AG04450 (cell line): ENCODE results near the gene HEATR3. TPM values are rescaled to one million over a fixed set of nuclear protein-coding genes. Genes with fewer than 3 reads are reported as not detected.

ENCODE experiments used
- CTCF ChIA-PET: fragments of 300-600, 350-600 bp; formaldehyde crosslinking; extraction: SDS; loops from one replicate; lab custom pipeline; 2022; ENCODE audit warnings: antibody characterized with exemption, inconsistent platforms; lab: Charles Lee
- POLR2A ChIA-PET: fragments of 350-600 bp; formaldehyde crosslinking; extraction: SDS; loops from one replicate; lab custom pipeline; 2021; ENCODE audit warnings: antibody characterized with exemption, inconsistent platforms; lab: Yijun Ruan, JAX
- DNase-seq: peaks from one replicate; pipeline ENCODE4 v3.0.0-alpha.2; 2011; ENCODE audit warnings: low read depth, low spot score
- H3K27ac ChIP-seq: one replicate; pipeline ENCODE4 v1.5.1; 2012; ENCODE audit warnings: low read depth, low read length, control low read depth
- H3K27me3 ChIP-seq: one replicate; pipeline ENCODE4 v1.6.0; 2012; ENCODE audit warnings: low read length; ENCODE audit not compliant: control insufficient read depth, insufficient read depth
- H3K4me3 ChIP-seq: 2 replicates; pipeline ENCODE4 v1.5.1; 2011; ENCODE audit warnings: mild to moderate bottlenecking, low read depth, low read length, control low read depth
- H3K9me3 ChIP-seq: 2 replicates; pipeline ENCODE4 v1.5.1; 2012; ENCODE audit warnings: low read length; ENCODE audit not compliant: control insufficient read depth, insufficient read depth
- CTCF ChIP-seq: IDR thresholded peaks from 2 replicates; pipeline ENCODE4 v1.5.1; 2011; ENCODE audit warnings: low read depth, low read length, control low read depth, inconsistent platforms
- polyA plus RNA-seq: library from polyadenylated mRNA; depleted of rRNA; stranded (reverse); fragments of >200 nt; gene quantifications from 2 replicates; pipeline ENCODE4 v1.2.3, GENCODE V29; 2011

The HEATR3 gene
- polyA plus RNA-seq, 1 experiment, result 17.1 TPM

DNA sequence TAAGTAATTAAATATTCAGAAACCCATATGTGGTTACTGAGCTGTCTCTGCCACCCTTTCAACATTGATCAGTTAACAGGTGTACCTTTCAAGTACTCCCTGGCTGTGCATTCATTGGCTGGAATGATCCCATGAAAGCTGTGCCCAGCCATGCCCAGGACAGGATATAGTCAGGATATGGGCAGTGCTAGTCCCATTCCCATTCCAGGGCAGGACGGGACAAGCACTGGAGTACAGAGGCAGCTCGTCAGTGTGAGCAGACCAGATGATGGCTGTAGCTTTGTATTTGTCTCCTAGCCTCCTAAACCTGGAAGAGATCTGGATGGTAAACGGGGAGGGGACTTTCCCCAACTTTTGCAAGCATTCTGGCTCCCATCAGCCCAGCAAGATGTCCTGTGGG lies 22.5 kb downstream of the HEATR3 start:
- Histone ChIP-seq H3K27ac (no peak overlapping the region), H3K9me3 (no peaks in the 10 kb centered on the region), H3K4me3 (no peak overlapping the region), H3K27me3 (no peaks in the 10 kb centered on the region)
- ChIA-PET POLR2A (no interaction called here), CTCF (interaction anchor here (1.2 kb wide), 2 partner anchors 20 to 266 kb away, joined by 3 to 4 read pairs; no protein-coding TSS in a partner anchor)
- no peak for TF ChIP-seq CTCF
- DNase-seq, result no peak

GRCh38 chr16:50092891-50093290 lies 27.1 kb downstream of the HEATR3 start:
- Histone ChIP-seq H3K9me3 (no peaks in the 10 kb centered on the region), H3K27ac (no peak overlapping the region), H3K4me3 (no peak overlapping the region), H3K27me3 (no peaks in the 10 kb centered on the region)
- POLR2A ChIA-PET, result no interaction called here
- CTCF ChIA-PET, result interaction anchor here (1.0 to 1.4 kb wide), 2 partner anchors 68 to 118 kb away, joined by 3 to 5 read pairs; partner anchors contain the start of gene CNEP1R1
- no peak for TF ChIP-seq CTCF
- DNase-seq, result no peak

- Histone ChIP-seq H3K9me3 (no peaks in the 10 kb centered on the region), H3K27ac (peak overlapping the region; percentile 11), H3K4me3 (no peak overlapping the region), H3K27me3 (no peaks in the 10 kb centered on the region)
- TF ChIP-seq CTCF, result no peak
- no peak for DNase-seq
- ChIA-PET CTCF (interaction anchor here (1.4 kb wide), 1 partner anchor 117 kb away, joined by 5 read pairs; no protein-coding TSS in a partner anchor), POLR2A (no interaction called here)
Observed at GRCh38 chr16:50093607-50094539, 28.1 kb downstream of the HEATR3 start.

DNA sequence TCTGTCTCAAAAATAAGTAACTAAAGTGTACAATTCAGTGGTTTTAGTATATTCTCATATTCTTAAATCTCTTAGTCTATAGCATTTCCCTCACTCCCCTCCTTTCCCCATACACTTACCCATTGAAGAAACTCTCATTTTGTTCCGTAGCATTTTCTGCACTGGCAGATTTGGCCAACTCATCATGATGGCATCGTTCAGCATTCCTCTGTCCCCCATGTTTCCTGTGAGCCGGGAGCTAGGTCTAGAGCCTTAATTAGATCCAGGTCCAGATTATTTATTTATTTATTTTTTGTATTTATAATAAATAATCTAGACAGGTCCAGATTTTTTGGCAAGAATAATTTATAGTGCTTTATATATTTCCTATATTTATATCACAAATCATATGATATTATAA lies 31.0 kb downstream of the HEATR3 start:
- no peaks in the 10 kb centered on the region for H3K9me3 ChIP-seq
- no peak overlapping the region for H3K4me3 ChIP-seq
- H3K27ac ChIP-seq, result no peak overlapping the region
- peak; percentile 24 for DNase-seq
- no peak for TF ChIP-seq CTCF
- ChIA-PET CTCF (interaction anchor here (1.3 to 1.9 kb wide), 4 partner anchors 72 to 710 kb away, joined by 3 to 16 read pairs (median 8); partner anchors contain the start of gene CNEP1R1), POLR2A (interaction anchor here (0.6 kb wide), 1 partner anchor 12 kb away, joined by 4 read pairs; no protein-coding TSS in a partner anchor)
- no peaks in the 10 kb centered on the region for H3K27me3 ChIP-seq
